Hematopoietic multipotent progenitor cell treated with erythropoietin and hydrocortisone succinate and interleukin-3 and kit ligand, for 6 days (in vitro differentiated cells): Measurements from ENCODE around the gene CUBN.

Experiments used
- DNase-seq: peaks from one replicate; pipeline ENCODE4 v3.0.0-alpha.2; 2015

The CUBN gene

DNA sequence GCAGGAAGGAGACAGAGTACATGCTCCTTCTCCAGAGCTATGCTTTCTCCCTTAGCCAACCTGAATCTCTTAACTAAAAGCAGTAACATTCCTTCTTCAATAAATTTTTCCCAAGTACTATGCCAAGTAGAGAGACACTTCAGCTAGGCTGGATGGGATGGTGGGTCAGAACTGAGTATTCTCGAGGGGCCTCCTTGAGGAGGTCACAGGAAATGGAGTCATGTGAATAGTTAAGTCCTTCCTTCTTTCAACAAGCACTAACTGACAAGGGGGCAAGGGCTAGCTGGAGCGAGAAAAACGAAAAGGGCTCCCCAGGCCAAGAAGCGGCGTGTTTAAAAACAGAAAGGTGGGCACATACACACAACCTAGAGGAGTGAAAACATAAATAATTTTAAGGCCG is 317.8 kb downstream of the CUBN start:
- no peak for DNase-seq

DNA sequence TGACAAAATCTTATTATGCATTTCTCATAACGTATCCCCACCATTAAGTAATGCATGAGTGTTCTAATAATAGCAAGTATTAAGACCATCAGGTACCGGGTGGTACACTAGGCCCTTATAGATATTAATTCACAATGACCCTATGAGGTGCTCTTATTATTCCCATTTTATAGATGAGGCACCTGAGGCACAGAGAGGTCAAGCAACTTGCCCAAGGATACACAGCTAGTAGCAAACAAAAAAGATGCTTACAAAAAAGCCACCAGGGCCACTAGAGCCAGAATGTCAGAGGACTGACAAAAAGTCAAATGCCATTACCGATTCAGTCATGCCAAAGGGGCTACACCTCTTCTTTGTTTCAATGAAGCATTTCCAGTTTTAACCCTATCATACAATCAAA is 318.3 kb downstream of the CUBN start:
- DNase-seq: no peak

DNA sequence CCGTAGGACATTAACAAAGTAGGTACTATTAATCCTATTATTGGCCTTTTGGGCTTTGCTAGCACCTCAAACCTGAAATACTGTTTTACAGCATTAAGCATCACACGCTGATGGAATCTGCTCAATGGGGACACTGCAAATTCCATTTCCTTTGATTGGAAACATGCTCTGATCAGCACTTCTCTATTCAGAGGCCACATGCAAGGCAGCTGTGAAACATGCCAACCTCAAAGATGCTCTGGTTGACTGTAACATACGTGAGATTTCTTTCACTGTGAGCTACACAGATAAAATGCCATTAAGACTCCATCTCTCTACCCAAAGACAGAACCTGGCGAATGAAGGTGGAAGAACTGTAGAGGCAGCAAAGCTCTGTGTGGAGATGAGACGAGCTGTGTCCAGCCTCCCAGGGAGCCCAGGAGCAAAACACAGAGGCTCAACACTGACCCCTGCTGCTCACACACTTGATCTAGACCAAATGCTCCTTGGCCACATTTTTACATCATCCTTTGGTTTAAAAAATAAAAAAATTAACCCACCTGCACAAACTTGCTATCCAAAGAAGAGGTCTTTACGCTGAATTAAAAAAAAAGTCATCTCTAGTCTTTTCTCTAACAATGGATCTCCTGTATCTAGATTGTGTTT is 320.4 kb downstream of the CUBN start:
- peak; percentile 82 for DNase-seq

DNA sequence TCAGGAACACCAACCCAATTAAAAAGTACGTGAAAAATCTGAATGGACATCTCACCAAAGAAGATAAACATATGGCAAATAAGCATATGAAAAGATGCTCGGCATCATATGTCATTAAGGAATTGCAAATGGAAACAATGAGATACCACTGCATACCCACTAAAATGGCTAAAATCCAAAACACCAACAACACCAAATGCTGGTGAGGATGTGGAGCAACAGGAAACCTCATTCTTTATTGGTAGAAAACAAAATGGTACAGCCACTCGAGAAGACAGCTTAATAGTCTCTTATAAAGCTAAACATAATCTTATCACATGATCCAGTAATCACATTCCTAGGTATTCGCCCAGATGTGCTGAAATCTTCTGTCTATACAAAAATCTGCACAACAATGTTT is 325.5 kb downstream of the CUBN start:
- DNase-seq: no peak

DNA sequence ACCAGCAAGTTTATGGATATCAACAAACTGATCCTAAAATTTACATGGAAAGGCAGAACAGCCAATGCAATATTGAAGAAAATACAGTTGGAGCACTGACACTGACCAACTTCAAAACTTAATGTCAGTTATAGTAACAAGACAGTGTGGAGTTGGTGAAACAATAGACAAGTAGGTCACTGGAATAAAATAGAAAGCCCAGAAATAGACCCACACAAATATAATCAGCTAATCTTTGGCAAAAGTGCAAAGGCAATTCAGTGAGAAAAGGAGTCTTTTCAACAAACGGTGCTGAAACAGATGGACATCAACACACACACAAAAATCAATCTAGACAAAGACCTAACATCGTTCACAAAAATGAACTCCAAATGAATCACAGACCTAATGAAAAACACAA is 326.1 kb downstream of the CUBN start:
- DNase-seq: no peak

DNA sequence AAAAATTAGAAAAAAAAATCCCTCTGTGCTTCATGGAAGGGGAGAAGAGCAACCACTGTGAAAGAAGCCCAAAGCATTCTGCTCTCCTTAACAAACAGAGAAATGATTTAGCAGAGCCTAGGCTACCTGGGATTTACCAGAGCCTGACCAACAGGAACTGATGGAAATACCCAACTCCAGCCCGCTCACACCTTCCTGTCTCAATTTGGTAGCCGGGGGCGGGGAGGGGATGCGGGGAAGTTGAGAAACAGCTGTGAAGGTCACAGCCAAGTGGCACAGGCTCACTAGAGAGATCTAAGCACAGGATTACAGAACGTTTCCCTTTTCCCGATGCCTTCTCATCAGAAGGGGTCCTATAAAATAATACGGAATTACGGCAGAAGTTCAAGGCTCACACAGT is 330.0 kb downstream of the CUBN start:
- no peak for DNase-seq

DNA sequence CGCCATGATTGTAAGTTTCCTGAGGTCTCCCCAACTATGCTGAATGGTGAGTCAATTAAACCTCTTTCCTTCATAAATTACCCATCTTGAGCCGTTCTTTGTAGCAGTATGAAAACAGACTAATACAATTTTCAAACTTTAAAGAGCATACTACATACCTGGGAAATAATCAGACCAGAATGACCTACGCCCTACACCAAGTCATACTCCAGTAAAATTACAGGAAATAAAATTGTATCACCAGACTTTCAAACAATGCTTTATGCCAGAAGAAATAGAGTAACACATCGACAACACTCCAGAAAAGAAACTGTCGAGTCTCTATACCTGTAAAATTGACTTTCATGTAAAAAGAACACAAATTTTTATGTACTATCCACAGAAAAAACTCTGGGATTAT is 331.0 kb downstream of the CUBN start:
- no peak for DNase-seq

DNA sequence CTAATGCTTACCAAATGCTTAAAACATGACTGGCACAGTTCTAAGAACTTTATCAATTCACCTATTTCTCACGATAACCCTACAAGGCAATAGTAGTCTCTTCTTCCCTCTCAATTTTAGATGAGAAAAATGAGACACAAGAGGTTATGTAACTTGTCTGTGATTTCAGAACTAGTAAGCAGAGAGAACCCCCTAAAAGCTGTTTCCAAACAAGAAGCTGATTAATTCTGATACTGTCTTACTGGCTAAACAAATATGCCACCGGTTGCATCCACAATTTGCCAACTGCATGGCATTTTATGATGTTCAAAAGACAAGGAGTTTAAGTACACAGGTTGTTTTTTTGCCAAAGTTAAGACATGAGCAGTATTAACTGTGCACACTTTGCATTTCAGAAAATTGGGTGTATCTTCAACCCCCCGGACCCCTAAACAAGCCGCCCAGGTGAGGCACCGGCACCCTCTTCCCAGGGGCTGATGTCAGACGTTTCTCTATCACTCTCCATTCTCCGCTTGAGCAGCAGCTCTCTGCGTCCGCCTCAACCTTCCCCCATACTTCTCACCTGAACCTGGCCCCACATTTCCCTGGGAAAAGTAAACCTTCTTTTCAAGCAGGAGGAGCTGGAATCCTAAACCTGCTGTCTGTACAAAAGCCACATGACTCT is 334.1 kb downstream of the CUBN start:
- DNase-seq: no peak

DNA sequence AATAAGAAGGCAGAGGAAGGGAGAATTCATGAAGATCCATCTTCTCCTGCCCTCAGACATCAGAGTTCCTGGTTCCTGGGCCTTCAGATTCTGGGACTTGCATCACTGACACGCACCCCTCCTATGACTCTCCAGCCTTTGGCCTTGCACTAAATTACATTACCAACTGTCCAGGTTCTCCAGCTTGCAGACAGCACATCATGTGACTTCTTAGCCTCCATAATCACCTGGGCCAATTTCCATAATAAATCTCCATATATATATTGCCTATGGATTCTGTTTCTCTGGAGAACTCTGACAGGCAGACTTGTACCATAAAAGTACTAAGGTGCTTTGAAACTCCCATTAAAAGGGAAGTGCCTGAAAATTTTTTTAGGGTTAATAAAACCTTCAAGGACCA is 335.6 kb downstream of the CUBN start:
- DNase-seq: no peak

DNA sequence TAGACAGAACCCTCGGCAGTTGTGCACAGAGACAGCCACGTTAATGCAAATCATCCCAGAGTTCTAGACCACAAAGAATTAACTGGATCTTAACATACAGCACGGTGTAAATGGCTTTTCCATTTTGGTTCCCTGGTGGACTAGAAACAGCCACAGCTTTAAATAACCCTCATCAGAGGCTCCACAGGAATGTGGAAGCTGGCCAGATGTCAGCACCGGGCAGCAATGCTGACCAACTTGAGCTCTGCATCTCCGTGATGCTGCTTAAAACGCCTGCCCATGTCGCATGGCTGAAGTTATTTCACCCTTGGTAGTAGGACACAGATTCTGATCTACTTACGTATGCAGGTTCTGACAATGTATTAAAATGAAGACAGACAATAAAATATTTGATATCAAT is 336.9 kb downstream of the CUBN start:
- DNase-seq: no peak

DNA sequence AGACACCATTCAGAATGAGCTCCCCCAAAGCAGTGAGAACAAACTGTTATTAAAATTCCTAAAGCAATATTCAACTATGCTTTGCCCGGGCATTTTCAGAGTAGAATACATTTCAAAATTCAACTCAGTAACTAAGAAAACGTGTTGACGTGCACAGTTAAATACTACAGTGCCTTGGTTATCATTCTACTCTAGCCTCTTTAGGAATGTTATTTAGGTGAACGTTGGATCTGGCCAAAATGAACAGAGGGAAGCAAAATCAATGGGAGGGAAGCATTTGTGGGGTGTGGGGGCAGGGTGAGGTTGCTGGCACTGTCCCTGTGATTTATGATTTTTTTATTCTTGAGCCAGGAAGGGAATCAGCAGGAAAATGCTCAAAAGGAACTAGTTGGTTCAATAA is 339.8 kb downstream of the CUBN start:
- no peak for DNase-seq

DNA sequence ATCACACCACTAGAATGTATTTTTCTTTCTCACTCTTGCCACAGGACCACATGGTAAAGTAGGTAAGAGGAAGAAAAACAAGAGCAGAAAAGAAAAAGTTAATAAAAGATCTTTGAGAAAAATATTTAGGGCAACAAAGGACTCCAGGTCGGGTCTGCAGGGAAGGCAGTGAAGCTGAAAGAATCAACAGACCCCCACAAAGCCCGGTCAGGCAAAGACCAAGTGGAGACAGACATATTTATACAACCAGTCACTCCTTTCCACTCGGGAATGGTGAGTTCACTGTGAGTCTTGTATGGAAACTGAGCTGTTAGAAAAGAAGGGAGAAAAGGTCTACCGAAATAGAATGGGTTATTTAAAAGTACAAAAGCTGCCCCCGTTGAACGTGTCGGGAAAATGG is 340.4 kb downstream of the CUBN start:
- DNase-seq: no peak

DNA sequence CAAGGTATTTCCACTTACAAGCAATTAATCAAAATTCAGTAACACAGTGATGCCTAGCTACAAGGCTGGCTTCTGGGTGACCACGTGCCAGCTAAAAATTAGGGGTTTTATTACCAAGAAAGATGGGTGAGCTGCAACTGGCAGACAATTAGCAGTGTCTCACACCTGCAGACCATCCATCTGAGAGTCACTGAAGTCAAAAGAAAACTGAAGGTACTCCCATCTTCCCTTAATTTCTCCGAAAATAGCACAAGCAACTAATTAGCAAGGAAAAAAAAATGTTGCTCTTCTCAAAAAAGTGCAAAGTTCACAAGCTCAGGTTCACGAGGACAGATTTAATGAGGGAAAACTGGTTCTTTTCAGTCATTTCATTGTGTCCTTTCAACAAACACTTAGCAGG is 340.8 kb downstream of the CUBN start:
- no peak for DNase-seq

DNA sequence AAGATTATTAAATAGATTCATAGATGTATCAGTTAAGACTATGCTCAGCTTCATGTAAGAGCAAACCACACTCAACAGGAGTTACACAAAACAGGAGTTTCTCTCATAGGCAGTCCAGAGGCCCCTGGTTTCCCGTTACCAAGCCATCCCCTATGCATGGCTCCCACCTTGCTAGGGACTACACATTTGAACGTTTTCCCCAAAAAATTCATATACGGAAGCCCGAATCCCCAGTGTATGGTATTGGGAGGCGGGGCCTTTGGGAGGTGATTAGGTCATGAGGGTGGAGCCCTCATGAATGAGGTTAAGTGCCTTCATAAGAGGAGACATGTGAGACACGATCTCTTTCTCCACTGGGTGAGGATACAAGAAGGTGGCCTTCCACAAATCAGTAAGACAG is 341.5 kb downstream of the CUBN start:
- DNase-seq: no peak

DNA sequence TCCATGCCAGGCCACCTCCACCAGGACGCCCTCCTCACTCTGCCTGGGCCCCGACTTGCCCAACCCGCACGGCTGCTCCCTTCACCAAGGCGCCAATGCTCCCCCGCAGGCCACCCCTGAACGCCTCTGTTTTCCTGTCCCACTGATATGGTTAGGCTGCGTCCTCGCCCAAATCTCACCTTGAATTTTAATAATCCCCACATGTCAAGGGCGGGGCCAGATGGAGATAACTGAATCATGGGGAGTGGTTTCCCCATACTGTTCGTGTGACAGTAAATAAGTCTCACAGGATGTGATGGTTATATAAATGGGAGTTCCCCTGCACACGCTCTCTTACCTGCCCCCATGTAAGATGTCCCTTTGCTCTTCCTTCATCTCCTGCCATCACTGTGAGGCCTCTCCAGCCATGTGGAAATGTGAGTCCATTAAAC is 342.2 kb downstream of the CUBN start:
- DNase-seq: no peak

DNA sequence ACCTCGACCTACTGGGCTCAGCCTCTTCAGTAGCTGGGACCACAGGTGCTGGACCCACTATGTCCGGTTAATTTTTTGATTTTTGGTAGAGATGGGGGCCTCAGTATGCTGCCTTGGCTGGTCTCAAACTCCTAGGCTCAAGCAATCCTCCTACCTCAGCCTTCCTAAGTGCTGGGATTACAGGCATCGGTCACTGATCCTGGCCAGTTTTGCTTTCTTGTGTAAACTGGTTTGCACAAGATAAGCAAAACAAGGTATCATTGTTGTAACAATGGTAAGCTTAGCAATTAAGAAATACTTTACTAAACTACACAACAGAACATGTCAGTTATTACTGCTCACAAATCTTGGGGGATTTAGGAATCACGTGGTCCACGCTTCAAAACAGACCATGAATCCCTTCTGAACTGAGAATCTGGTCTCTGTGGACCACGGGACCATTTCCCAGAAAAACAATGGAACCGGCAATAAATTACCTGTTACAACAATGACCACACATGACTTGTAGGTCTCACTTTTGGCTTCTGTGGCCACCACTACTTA is 349.2 kb downstream of the CUBN start:
- DNase-seq: no peak

DNA sequence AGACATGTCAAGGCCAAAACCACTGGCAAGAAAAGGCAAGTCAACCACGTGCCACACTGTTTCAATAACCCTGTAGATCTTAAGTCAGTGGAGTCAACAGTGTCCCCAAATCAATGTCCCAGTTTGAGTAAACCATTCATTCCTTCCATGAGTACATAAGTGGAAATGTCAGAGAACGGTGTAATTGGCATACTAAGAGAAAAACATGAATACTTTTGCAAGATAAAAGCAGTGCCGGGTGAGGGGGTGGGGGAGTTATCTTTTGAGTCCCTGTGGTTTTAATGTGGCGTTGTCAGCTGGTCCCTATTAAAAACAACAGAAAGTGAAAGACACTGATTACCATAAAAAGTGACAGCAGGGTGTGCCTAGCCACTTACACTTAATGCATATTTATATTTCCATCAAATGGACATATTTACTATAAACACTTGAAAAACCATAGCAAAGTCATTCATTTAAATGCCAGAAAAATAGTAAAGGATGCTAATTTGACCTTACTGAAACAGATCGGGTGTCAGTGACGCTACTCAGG is 350.2 kb downstream of the CUBN start:
- peak; percentile 21 for DNase-seq

DNA sequence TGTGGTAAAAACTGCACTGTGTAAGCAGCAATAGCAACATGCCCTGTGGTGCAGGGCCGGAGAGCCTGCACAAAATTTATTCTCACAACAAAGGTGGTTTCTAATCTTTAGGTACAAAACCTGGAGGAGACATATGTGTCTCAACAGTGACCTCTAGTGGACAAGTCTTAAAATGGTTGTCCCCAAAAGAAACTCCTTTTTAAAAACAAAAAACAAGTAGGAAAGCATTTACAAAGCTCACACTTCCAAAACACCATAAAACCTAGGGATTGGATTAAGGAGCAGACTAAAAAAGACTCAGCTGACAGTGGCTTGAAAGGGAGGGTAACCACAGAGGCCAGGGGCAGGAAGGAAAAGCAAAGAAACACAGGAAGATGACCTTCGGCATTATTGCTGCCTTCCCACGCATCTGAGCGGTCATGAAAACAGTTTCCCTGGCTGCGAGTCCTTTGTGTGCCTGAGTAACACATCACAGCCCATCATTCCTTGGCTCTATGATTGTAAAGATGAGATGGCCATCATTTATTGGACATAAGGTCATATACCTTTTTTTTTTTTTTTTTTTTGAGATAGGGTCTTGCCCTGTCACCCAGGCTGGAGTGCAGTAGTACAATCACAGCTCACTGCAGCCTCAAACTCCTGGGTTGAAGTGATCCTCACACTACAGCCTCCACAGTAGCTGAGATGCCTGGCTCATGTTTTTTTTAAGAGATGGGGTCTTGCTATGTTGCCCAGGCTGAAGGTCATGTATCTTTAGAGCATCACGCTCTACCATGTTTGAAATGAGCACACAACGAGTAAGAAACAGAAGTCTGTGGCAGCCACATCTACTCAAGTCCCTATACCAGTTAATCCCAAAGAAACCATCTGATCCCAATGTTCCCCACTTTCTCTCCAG is 351.9 kb downstream of the CUBN start:
- DNase-seq: peak; percentile 89

DNA sequence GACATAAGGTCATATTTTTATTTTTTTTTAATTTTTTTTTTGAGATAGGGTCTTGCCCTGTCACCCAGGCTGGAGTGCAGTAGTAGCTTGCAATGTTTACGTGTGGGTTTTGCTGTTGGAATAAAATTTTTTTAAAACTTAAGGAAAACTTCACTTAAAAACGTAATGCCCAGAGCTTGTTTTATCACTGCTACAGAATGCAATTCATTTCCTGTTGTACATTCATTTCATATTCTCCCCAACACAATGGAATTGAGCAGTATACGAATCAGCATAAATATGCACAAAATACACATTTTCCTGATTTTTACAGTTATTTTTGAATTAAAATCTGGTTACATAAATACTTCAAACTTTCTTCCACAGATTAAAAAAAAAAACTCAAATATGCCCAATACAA is 352.7 kb downstream of the CUBN start:
- no peak for DNase-seq
